Glutamatergic neuron (in vitro differentiated cells): ENCODE measurements around the gene ZNF93. TPM values are rescaled to one million over a fixed set of nuclear protein-coding genes. Genes with fewer than 3 reads are reported as not detected.
"Not testable (repeated sequence)": the region's sequence is repeated elsewhere in the genome, so short reads cannot be mapped to it uniquely, and the experiment has no call there.

Experiments
- DNase-seq: peaks from one replicate; pipeline ENCODE4 v3.0.0; 2022
- H3K27ac Mint-ChIP-seq: one replicate; pipeline ENCODE4 v1.8.0; 2020; ENCODE audit warnings: mild to moderate bottlenecking, mixed read lengths, inconsistent platforms; ENCODE audit not compliant: unreplicated experiment
- H3K27me3 Mint-ChIP-seq: one replicate; pipeline ENCODE4 v1.8.0; 2020; ENCODE audit warnings: mild to moderate bottlenecking, moderate library complexity, mixed read lengths, inconsistent platforms; ENCODE audit not compliant: unreplicated experiment
- H3K36me3 Mint-ChIP-seq: one replicate; pipeline ENCODE4 v1.8.0; 2020; ENCODE audit warnings: mild to moderate bottlenecking, mixed read lengths, inconsistent platforms; ENCODE audit not compliant: unreplicated experiment
- H3K4me1 Mint-ChIP-seq: one replicate; pipeline ENCODE4 v1.8.0; 2020; ENCODE audit warnings: mild to moderate bottlenecking, low read depth, mixed read lengths, inconsistent platforms; ENCODE audit not compliant: unreplicated experiment
- H3K4me3 Mint-ChIP-seq: one replicate; pipeline ENCODE4 v1.8.0; 2020; ENCODE audit warnings: mild to moderate bottlenecking, mixed read lengths, inconsistent platforms; ENCODE audit not compliant: unreplicated experiment
- H3K9me3 Mint-ChIP-seq: one replicate; pipeline ENCODE4 v1.8.0; 2020; ENCODE audit warnings: mild to moderate bottlenecking, moderate library complexity, mixed read lengths, inconsistent platforms; ENCODE audit not compliant: unreplicated experiment
- CTCF ChIP-seq: fragments of 200-600 bp; sonication (generic); IDR thresholded peaks from one replicate; pipeline ENCODE4 v1.5.0; 2021; ENCODE audit not compliant: partially characterized antibody, unreplicated experiment
- total RNA-seq: library from RNA; stranded (reverse); fragmentation: NEBNext Ultra II Directional; extraction: Animal tissue kit (Norgen Biotek cat#: 25700); gene quantifications from one replicate; pipeline ENCODE4 v1.2.1, GENCODE V29; 2021; ENCODE audit not compliant: unreplicated experiment

The ZNF93 gene
- total RNA-seq, 1 donor from 2014 or later, result 50.1 TPM

GRCh38 chr19:19866611-19867248 is 34.0 kb upstream of the ZNF93 start:
- H3K27me3 Mint-ChIP-seq, result peaks cover 10% of the 10 kb centered on the region
- DNase-seq, result peak; percentile 74
- peaks cover 21% of the 10 kb centered on the region for H3K9me3 Mint-ChIP-seq
- peak overlapping the region; percentile 100 for H3K4me3 Mint-ChIP-seq
- peaks cover 14% of the 10 kb centered on the region for H3K4me1 Mint-ChIP-seq
- peak overlapping the region; percentile 100 for H3K27ac Mint-ChIP-seq
- H3K36me3 Mint-ChIP-seq, result no peaks in the 10 kb centered on the region
- TF ChIP-seq CTCF, result no peak

- not testable (repeated sequence) for H3K4me3 Mint-ChIP-seq
- Mint-ChIP-seq H3K9me3 (peaks cover 20% of the 10 kb centered on the region), H3K27me3 (peaks cover 10% of the 10 kb centered on the region)
Measured at GRCh38 chr19:19870086-19870485, 30.7 kb upstream of the ZNF93 start.

GRCh38 chr19:19871932-19872331 is 28.8 kb upstream of the ZNF93 start:
- no peak overlapping the region for H3K27ac Mint-ChIP-seq
- H3K4me3 Mint-ChIP-seq, result peak overlapping the region; percentile 62
- no peak for TF ChIP-seq CTCF
- peaks cover 29% of the 10 kb centered on the region for H3K4me1 Mint-ChIP-seq
- H3K27me3 Mint-ChIP-seq, result no peaks in the 10 kb centered on the region
- DNase-seq, result no peak
- H3K9me3 Mint-ChIP-seq, result peaks cover 6% of the 10 kb centered on the region
- H3K36me3 Mint-ChIP-seq, result no peaks in the 10 kb centered on the region

More at GRCh38 chr19:19870086-19870485, 30.7 kb upstream of the ZNF93 start:
- H3K4me1 Mint-ChIP-seq, result peaks cover 19% of the 10 kb centered on the region
- not testable (repeated sequence) for DNase-seq, H3K36me3 Mint-ChIP-seq, H3K27ac Mint-ChIP-seq

- Mint-ChIP-seq H3K27me3 (no peaks in the 10 kb centered on the region), H3K36me3 (no peaks in the 10 kb centered on the region), H3K27ac (no peak overlapping the region), H3K4me1 (peaks cover 32% of the 10 kb centered on the region), H3K4me3 (no peak overlapping the region), H3K9me3 (no peaks in the 10 kb centered on the region)
- DNase-seq, result no peak
- TF ChIP-seq CTCF, result no peak
Measured at GRCh38 chr19:19873381-19873780, 27.4 kb upstream of the ZNF93 start.

GRCh38 chr19:19877724-19878123 is 23.0 kb upstream of the ZNF93 start:
- Mint-ChIP-seq H3K4me3 (no peak overlapping the region), H3K27ac (peak overlapping the region; percentile 19), H3K36me3 (peaks cover 12% of the 10 kb centered on the region), H3K9me3 (no peaks in the 10 kb centered on the region), H3K4me1 (peaks cover 13% of the 10 kb centered on the region), H3K27me3 (no peaks in the 10 kb centered on the region)
- no peak for DNase-seq
- no peak for TF ChIP-seq CTCF
